Breast epithelium (tissue), 3 donors: ENCODE measurements around the gene CROCC2.
A peak's percentile ranks its signal among the peaks of the same experiment; 100 is the strongest.

Source experiments
- POLR2A ChIP-seq: fragments of 450-650 bp; IDR thresholded peaks from one replicate; pipeline ENCODE4 v1.6.1; 2016; ENCODE audit warnings: antibody characterized with exemption, mild to moderate bottlenecking, moderate library complexity
- POLR2AphosphoS5 ChIP-seq, 3 donors: sonication (generic); formaldehyde crosslinking; IDR thresholded peaks; one replicate each; pipeline ENCODE4 v1.6.1; 2017; ENCODE audit warnings: antibody characterized with exemption in 3 of 3
- TF ChIP-seq, protein P1 (sequence below), 3 donors: fragments of 450-650 bp; IDR thresholded peaks; one replicate each; pipeline ENCODE4 v1.5.1; 2016 to 2017; ENCODE audit warnings: antibody characterized with exemption in 3 of 3, mild to moderate bottlenecking in 3 of 3, moderate library complexity in 3 of 3

- TF ChIP-seq, protein P1, sequence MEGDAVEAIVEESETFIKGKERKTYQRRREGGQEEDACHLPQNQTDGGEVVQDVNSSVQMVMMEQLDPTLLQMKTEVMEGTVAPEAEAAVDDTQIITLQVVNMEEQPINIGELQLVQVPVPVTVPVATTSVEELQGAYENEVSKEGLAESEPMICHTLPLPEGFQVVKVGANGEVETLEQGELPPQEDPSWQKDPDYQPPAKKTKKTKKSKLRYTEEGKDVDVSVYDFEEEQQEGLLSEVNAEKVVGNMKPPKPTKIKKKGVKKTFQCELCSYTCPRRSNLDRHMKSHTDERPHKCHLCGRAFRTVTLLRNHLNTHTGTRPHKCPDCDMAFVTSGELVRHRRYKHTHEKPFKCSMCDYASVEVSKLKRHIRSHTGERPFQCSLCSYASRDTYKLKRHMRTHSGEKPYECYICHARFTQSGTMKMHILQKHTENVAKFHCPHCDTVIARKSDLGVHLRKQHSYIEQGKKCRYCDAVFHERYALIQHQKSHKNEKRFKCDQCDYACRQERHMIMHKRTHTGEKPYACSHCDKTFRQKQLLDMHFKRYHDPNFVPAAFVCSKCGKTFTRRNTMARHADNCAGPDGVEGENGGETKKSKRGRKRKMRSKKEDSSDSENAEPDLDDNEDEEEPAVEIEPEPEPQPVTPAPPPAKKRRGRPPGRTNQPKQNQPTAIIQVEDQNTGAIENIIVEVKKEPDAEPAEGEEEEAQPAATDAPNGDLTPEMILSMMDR (IDR thresholded peaks at IDR 0.05): no peak
- TF ChIP-seq POLR2A (no peak), POLR2AphosphoS5 (IDR thresholded peaks at IDR 0.05) (peak; percentile 10 to 28 (median 11))
These were observed 7.9 kb upstream of the CROCC2 start for GRCh38 chr2:240898108-240898730.
